Fibroblast of upper back skin (primary cell): ENCODE results near the gene PTPN4.

Experiments
- DNase-seq: peaks from one replicate; pipeline ENCODE4 v3.0.0-alpha.2; 2013

PTPN4 gene, protein sequence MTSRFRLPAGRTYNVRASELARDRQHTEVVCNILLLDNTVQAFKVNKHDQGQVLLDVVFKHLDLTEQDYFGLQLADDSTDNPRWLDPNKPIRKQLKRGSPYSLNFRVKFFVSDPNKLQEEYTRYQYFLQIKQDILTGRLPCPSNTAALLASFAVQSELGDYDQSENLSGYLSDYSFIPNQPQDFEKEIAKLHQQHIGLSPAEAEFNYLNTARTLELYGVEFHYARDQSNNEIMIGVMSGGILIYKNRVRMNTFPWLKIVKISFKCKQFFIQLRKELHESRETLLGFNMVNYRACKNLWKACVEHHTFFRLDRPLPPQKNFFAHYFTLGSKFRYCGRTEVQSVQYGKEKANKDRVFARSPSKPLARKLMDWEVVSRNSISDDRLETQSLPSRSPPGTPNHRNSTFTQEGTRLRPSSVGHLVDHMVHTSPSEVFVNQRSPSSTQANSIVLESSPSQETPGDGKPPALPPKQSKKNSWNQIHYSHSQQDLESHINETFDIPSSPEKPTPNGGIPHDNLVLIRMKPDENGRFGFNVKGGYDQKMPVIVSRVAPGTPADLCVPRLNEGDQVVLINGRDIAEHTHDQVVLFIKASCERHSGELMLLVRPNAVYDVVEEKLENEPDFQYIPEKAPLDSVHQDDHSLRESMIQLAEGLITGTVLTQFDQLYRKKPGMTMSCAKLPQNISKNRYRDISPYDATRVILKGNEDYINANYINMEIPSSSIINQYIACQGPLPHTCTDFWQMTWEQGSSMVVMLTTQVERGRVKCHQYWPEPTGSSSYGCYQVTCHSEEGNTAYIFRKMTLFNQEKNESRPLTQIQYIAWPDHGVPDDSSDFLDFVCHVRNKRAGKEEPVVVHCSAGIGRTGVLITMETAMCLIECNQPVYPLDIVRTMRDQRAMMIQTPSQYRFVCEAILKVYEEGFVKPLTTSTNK

GRCh38 chr2:119759451-119760236 is at the start of gene PTPN4:
Gene PTPN4, plus strand, starts transcription at chr2:119759922. Its CDS starts 49,932 bp downstream, at chr2:119809854.
- peak; percentile 99 for DNase-seq

DNA sequence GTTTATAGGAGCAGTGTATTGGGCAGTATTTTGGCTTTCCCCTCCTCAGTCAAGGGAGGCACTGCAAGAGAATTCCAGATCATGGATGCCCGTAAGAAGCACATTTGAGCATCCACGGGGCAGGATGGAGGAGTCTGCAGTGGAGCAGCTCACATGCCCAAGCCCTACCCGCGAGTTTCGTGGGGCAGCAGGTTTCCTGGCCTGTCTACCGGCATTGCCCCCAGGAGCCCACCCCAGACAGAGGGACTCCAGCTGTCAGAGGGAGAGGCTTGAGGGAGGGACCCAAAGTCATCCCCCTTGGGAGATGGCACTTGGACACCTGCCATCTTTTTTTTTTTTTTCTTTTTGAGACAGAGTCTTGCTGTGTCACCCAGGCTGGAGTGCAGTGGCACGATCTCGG is 49.4 kb upstream of the PTPN4 start:
- DNase-seq, result no peak

GRCh38 chr2:119711352-119711751 is 48.4 kb upstream of the PTPN4 start:
- no peak for DNase-seq

DNA sequence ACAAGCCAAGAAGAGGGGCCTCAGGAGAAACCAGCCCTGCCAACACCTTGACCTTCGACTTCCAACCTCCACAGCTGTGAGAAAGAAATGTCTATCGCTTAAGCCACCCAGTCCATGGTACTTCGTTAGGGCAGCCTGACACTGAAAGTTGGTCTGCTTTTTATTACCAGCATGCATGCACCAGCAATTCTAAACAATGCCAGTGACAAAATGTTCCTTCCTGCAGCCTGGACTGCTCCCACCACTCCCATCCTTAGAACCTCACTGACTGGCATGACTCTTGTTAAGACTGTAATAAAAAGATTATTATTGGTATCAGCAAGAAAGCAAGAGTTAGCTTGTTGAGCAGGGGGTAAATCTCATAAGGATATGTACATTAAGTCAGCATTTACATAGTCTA is 47.2 kb upstream of the PTPN4 start:
- no peak for DNase-seq

DNA sequence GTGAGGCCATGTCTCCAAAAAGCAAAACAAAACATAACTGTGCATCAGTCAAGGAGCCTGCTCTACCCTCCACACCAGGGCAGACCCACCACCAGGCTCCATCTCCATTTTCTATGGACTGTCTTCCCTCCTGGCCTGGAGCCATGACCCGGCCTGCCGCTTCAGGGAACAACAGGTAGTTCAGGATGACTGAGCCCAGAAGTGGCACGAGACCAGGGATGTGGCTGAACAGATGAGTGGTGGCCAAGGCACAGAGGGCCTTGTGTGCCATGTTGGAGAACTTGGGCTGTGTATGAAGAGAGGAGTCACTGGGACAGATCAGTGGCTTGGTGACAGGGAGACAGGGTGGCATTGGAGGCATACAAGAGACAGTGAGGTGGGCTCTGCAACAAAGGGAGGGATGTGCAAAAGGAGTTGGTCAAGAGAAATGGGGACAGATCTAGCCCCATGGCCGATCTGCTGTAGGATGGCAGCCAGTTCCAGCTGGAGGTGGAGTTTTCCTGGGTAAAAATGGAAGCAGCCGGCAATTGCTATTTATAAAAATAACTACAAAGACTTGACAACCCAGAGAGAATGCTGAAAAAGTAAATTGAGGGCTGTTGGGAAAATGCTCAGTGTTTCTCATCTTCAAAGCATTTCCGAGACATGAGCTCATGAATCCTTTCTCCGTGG is 45.8 kb upstream of the PTPN4 start:
- no peak for DNase-seq

DNA sequence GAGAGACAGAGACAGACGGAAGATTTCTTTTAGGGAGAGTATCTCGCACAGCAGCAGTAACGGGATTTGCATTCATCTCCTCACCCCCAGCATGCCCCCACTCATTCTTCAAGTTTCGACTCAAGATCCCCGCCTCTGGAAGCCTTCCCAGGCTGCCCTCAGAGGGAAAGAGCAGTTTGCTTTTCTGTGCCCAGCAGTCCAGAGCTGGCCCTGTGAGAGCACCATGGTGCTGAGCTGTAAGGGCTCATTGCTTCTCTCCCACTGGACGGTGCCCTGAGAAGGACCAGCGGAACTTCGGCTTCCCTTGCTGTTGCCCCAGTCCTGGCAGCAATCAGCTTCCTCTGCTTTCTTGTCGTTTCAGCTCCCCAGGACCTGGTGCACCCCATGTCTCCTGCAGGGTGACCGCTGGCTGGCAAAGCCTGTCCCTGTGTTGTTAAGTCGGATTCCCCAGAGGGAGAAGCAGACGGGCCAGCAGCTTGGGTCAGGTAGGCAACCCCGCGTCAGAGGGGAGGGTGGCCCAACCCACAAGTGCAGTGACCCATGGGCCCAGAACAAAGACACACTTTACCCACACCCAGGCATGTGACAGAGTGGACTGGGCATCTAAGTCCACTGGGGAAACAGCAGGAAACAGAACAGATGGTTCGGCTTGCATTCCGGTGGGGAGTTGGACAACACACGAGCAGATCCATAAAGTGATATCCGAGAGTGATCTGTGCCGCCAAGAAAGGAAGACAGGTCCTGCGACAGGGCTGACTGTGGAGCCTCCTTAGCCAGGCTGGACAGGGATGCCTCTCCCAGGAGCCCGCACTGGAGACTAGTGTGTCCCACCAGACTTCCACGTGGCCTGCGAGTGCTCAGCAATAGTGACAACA is 44.1 kb upstream of the PTPN4 start:
- no peak for DNase-seq

DNA sequence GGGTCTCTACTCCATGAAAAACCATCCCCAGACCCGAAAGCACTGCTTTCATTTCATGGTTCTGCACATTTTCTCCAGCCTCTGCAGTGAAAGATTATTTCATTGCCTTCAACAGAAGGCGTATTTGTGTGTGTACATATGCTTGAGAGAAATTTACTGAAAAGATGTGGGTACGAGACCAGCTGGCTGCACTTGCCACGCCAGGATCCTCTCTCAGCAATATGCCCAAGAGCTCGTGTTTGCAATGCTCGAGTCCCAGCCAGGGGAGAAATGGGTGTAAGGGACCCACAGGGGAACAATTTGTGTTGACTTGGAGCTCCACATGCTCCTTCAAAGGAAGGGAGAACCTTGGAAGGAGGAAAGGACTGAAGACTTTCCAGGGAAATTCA is 43.4 kb upstream of the PTPN4 start:
- DNase-seq, result no peak

GRCh38 chr2:119718501-119719260 is 41.0 kb upstream of the PTPN4 start:
- DNase-seq, result no peak

GRCh38 chr2:119719261-119719627 is 40.5 kb upstream of the PTPN4 start:
- DNase-seq, result no peak

- no peak for DNase-seq
Measured at GRCh38 chr2:119721043-119721442, 38.7 kb upstream of the PTPN4 start.

- DNase-seq, result no peak
Measured at GRCh38 chr2:119721462-119721861, 38.3 kb upstream of the PTPN4 start.

DNA sequence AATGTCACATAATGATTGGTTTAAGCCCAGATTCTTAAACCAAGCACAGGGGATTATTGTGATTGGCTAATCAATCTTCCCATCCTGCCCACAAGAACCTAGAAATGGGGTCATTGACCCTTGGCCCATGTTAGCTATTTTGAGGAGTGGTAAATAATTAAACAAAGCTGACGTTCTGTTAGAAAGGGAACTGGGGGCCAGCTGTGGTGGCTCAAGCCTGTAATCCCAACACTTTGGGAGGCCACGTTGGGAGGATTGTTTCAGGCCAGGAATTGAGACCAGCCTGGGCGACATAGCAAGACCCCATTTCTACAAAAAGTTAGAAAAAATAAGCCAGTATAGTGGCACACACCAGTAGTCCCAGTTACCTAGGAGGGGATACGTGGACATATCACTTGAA is 37.8 kb upstream of the PTPN4 start:
- DNase-seq, result no peak

- DNase-seq, result no peak
Measured at GRCh38 chr2:119723186-119723585, 36.5 kb upstream of the PTPN4 start.

DNA sequence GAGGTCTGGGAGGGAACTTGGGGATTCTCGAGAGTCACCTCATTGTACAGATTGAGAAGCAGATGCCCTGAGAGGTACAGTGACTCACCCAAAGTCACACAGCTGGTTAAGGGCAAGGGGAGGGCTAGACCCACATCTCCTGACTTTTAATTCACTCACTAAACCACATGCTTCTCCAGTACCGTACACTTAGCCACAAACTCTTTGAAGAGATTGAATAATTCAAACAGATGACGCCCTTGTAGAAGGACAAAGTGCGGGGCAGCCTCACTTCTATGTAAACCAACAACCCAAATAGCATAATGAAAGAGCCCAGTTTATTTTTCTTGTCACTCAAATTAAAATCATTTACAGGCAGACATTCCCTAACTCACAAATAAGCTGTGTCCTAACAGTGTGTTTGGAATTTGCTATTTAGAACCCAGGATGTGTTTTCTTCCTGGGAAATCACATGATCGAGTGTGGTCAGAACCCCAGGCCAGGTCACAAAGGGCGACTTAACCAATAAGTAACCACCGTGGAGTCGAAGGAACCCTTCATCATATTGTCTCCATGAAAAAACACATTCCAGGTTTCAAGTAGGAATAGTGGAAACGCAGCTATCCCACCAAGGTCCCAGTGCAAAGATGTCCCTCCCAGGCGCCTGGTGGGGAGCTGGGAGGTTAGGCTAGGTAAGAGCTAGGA is 35.8 kb upstream of the PTPN4 start:
- DNase-seq, result no peak

- DNase-seq, result no peak
Measured at GRCh38 chr2:119724656-119725485, 34.9 kb upstream of the PTPN4 start.

GRCh38 chr2:119727493-119727892 is 32.2 kb upstream of the PTPN4 start:
- no peak for DNase-seq

DNA sequence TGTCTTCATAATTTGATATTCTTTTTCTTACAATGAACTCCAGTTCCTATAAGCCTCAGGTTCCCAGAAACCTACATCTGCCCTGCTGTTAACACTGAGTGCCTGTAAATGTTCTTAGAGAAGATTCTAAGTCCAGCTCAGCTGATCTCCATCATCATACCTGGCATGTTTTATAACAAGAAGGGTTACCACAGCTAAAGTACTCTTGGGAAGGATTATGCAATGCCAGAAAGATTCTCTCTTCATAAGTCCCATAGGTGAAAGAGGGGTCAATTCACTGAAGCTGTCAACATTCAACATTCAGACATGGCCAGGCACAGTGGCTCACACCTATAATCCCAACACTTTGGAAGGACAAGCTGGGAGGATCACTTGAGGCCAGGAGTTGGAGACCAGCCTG is 31.3 kb upstream of the PTPN4 start:
- DNase-seq, result no peak

- DNase-seq, result no peak
Measured at GRCh38 chr2:119730671-119731177, 29.0 kb upstream of the PTPN4 start.

DNA sequence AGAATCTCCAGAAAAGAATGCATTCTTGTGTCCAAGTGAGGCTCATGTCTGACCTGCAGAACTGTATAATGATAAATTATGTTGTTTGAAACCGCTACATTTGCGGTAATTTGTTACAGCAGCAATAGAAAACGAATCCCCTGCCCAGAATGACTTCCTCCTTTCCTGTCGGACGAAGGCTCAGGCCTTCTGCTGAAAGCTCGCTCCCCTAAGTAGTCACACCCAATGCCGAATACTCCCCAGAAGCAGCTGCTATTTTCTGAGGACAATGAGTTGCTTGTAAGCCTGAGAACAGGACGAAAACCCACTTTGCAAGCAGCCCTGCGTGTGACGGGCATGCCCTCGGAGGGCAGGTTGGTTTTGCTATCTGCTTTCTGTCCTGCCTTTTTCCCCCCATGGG is 27.7 kb upstream of the PTPN4 start:
- DNase-seq, result no peak
